SIG-M5 treated with dmso at 0.1 percent for 504 hours (cell line): ENCODE data around the gene SIGLEC15.
"Not testable (repeated sequence)": the region's sequence is repeated elsewhere in the genome, so short reads cannot be mapped to it uniquely, and the experiment has no call there.

Source experiments
- DNase-seq: peaks from one replicate; lab custom pipeline; 2025; ENCODE audit not compliant: unreplicated experiment; lab: John Stamatoyannopoulos, UW

Gene SIGLEC15

GRCh38 chr18:45843019-45843418, 17.5 kb downstream of the SIGLEC15 start:
- no peak for DNase-seq

- no peak for DNase-seq
These were observed 19.5 kb downstream of the SIGLEC15 start for GRCh38 chr18:45844938-45845337.

- DNase-seq = no peak
These were observed 19.9 kb downstream of the SIGLEC15 start for GRCh38 chr18:45845410-45845809.

- no peak for DNase-seq
These were observed 21.6 kb downstream of the SIGLEC15 start for GRCh38 chr18:45847119-45847518.

- DNase-seq = not testable (repeated sequence)
These were observed 23.2 kb downstream of the SIGLEC15 start for GRCh38 chr18:45848643-45849042.

- no peak for DNase-seq
These were observed 24.1 kb downstream of the SIGLEC15 start for GRCh38 chr18:45849529-45849928.

- DNase-seq = no peak
These were observed 24.5 kb downstream of the SIGLEC15 start for GRCh38 chr18:45850021-45850420.

- DNase-seq = no peak
These were observed 25.9 kb downstream of the SIGLEC15 start for GRCh38 chr18:45851161-45851925.

- no peak for DNase-seq
These were observed 27.2 kb downstream of the SIGLEC15 start for GRCh38 chr18:45852631-45853030.

GRCh38 chr18:45854036-45854586, 28.6 kb downstream of the SIGLEC15 start:
- DNase-seq = no peak

GRCh38 chr18:45856531-45856930, 31.1 kb downstream of the SIGLEC15 start:
- DNase-seq = no peak

- DNase-seq = no peak
These were observed 33.9 kb downstream of the SIGLEC15 start for GRCh38 chr18:45859334-45859733.

GRCh38 chr18:45860492-45860891, 35.0 kb downstream of the SIGLEC15 start:
- DNase-seq = no peak

GRCh38 chr18:45860971-45861370, 35.5 kb downstream of the SIGLEC15 start:
- no peak for DNase-seq

- no peak for DNase-seq
These were observed 36.5 kb downstream of the SIGLEC15 start for GRCh38 chr18:45861926-45862325.

- no peak for DNase-seq
These were observed 38.0 kb downstream of the SIGLEC15 start for GRCh38 chr18:45863469-45863868.

GRCh38 chr18:45864081-45864480, 38.6 kb downstream of the SIGLEC15 start:
- DNase-seq = no peak

GRCh38 chr18:45865466-45865865, 40.0 kb downstream of the SIGLEC15 start:
- no peak for DNase-seq

- no peak for DNase-seq
These were observed 44.9 kb downstream of the SIGLEC15 start for GRCh38 chr18:45870419-45870818.

- no peak for DNase-seq
These were observed 46.1 kb downstream of the SIGLEC15 start for GRCh38 chr18:45871431-45872084.

GRCh38 chr18:45874491-45875184, 49.2 kb downstream of the SIGLEC15 start:
- no peak for DNase-seq

GRCh38 chr18:45876161-45876560, 50.7 kb downstream of the SIGLEC15 start:
- DNase-seq = no peak
